ENCODE data around the gene IL17RB. TPM values are rescaled to one million over a fixed set of nuclear protein-coding genes. Genes with fewer than 3 reads are reported as not detected.

The IL17RB gene
- total and polyA plus RNA-seq, 2 of the 8 experiments (the other 6 are each of a cell fraction or from before 2014, with no cell fraction given): 7.0 to 24.6 TPM

- no peak for FAIRE-seq
- Histone ChIP-seq H4K20me1 (replicated peaks in 1 of 2; ENCODE audit: control insufficient read depth in 1 of 2, insufficient read depth in 2 of 2, low read length in 2 of 2) (peaks cover 0 to 2% of the 10 kb centered on the region in 2 experiments), H2BK5ac (ENCODE audit: low read depth, low read length) (peak overlapping the region; percentile 56; the same call in 1 of the 2 replicates), H4K8ac (ENCODE audit: extremely low read depth, insufficient read depth, low read length) (peak overlapping the region; percentile 98; the same call in 1 of the 2 replicates), H3K23me2 (ENCODE audit: low read depth, low read length) (0 out of 2 replicates have a peak, but pooled peaks cover 3% of the 10 kb centered on the region), H2AK5ac (ENCODE audit: low read depth, low read length) (no peak overlapping the region; the same call in 1 of the 2 replicates), H2BK12ac (ENCODE audit: low read depth, low read length) (peak overlapping the region; percentile 41; the same call in 1 of the 2 replicates), H2AFZ (ENCODE audit: low read length) (no peak overlapping the region), H3K14ac (ENCODE audit: insufficient read length) (no peak overlapping the region), H3K4me2 (ENCODE audit: insufficient read depth in 1 of 2, low read depth in 2 of 2, low read length in 2 of 2) (peak overlapping the region; percentile 74 to 86), H3K79me2 (ENCODE audit: control insufficient read depth in 1 of 2, insufficient read depth in 2 of 2, low read length in 2 of 2) (peaks cover 0 to 37% of the 10 kb centered on the region in 2 experiments; a peak in 3 of 4 replicates), H3K27ac (ENCODE audit: low read depth, low read length) (peak overlapping the region; percentile 85), H4K5ac (ENCODE audit: insufficient read length, low read depth, low read length) (no peak overlapping the region), H3K27me3 (replicated peaks in 1 of 4; ENCODE audit: control insufficient read depth in 3 of 4, extremely low read depth in 1 of 4, insufficient read depth in 3 of 4, low read length in 3 of 4) (peaks cover 0 to 8% (median 1%) of the 10 kb centered on the region in 4 experiments; a peak in 2 of 7 replicates), H3K18ac (ENCODE audit: extremely low read depth, low read length) (no peak overlapping the region), H2BK20ac (ENCODE audit: low read length) (no peak overlapping the region), H3K4me3 (ENCODE audit: extremely low read depth in 1 of 4, insufficient read depth in 2 of 4, low read depth in 3 of 4, low read length in 4 of 4) (peak overlapping the region; percentile 80 to 94 (median 90)), H3K4ac (replicated peaks; ENCODE audit: insufficient read length, low read depth, low read length) (no peak overlapping the region), H3K23ac (ENCODE audit: insufficient read length) (no peak overlapping the region), H4K91ac (replicated peaks; ENCODE audit: insufficient read length, low read length) (no peak overlapping the region), H3K79me1 (ENCODE audit: low read depth, low read length) (no peaks in the 10 kb centered on the region), H3K56ac (replicated peaks; ENCODE audit: insufficient read length, low read depth, low read length) (no peak overlapping the region), H3K9me3 (ENCODE audit: insufficient read depth in 2 of 2, low read depth in 1 of 2, low read length in 1 of 2) (no peaks in the 10 kb centered on the region), H3K9ac (replicated peaks in 1 of 4; ENCODE audit: extremely low read depth in 1 of 4, low read depth in 3 of 4, low read length in 3 of 4) (peak overlapping the region; percentile 64 to 97 (median 88)), H3K36me3 (ENCODE audit: control insufficient read depth in 2 of 4, insufficient read depth in 4 of 4, low read length in 3 of 4) (peaks cover 0 to 9% (median 3%) of the 10 kb centered on the region in 4 experiments; a peak in 4 of 8 replicates), H3K4me1 (replicated peaks in 1 of 4; ENCODE audit: control insufficient read depth in 3 of 4, insufficient read depth in 4 of 4, low read length in 3 of 4) (peaks cover 0 to 4% (median 2%) of the 10 kb centered on the region in 4 experiments; a peak in 3 of 7 replicates), H2BK15ac (ENCODE audit: low read length) (no peak overlapping the region), H2BK120ac (replicated peaks; ENCODE audit: low read depth, low read length) (no peak overlapping the region)
- WGBS, 2 experiments (ENCODE audit: extremely low coverage in 1 of 2, insufficient coverage in 1 of 2, insufficient read length in 1 of 2, insufficient replicate concordance in 2 of 2, low coverage in 1 of 2, low lambda C conversion rate in 2 of 2, missing lambda C conversion rate in 1 of 2): 17% methylated on average over 21 of the region's 21 CpGs; no CpG with 5 or more reads in 1 of the 2 experiments
- DNase-seq (ENCODE audit: low read depth in 1 of 2, low spot score in 2 of 2): peak in 1 of 2 experiments; percentile 47
- TF ChIP-seq KDM5A (IDR thresholded peaks at IDR 0.05; ENCODE audit: low read length): 0 out of 2 replicates have a peak, but pooled peaks have one; percentile 28
- peak; percentile 29; the same call in 1 of the 2 replicates for TF ChIP-seq CREB1 (IDR thresholded peaks at IDR 0.05)
- TF ChIP-seq RNF2 (IDR thresholded peaks at IDR 0.05; ENCODE audit: borderline replicate concordance, low read depth, low read length, missing control alignments, poor library complexity, severe bottlenecking): no peak
- CTCF ChIA-PET (ENCODE audit: partially characterized antibody): no interaction called here
- POLR2A ChIA-PET (ENCODE audit: partially characterized antibody): interaction anchor here (0.8 to 2.0 kb wide), 4 partner anchors 9 to 66 kb away, joined by 3 to 11 read pairs (median 6); partner anchors contain the start of gene ACTR8
Measured at GRCh38 chr3:53890726-53891475, 44.5 kb downstream of the IL17RB start.
